Measurements from ENCODE around the gene TYW1. TPM values are rescaled to one million over a fixed set of nuclear protein-coding genes. Genes with fewer than 3 reads are reported as not detected.
"Not testable (repeated sequence)": the region's sequence is repeated elsewhere in the genome, so short reads cannot be mapped to it uniquely, and the experiment has no call there.

TYW1 gene
- total and polyA plus RNA-seq, 2 of the 8 experiments (the other 6 are each of a cell fraction or from before 2014, with no cell fraction given) = 8.8 to 16.2 TPM

DNA sequence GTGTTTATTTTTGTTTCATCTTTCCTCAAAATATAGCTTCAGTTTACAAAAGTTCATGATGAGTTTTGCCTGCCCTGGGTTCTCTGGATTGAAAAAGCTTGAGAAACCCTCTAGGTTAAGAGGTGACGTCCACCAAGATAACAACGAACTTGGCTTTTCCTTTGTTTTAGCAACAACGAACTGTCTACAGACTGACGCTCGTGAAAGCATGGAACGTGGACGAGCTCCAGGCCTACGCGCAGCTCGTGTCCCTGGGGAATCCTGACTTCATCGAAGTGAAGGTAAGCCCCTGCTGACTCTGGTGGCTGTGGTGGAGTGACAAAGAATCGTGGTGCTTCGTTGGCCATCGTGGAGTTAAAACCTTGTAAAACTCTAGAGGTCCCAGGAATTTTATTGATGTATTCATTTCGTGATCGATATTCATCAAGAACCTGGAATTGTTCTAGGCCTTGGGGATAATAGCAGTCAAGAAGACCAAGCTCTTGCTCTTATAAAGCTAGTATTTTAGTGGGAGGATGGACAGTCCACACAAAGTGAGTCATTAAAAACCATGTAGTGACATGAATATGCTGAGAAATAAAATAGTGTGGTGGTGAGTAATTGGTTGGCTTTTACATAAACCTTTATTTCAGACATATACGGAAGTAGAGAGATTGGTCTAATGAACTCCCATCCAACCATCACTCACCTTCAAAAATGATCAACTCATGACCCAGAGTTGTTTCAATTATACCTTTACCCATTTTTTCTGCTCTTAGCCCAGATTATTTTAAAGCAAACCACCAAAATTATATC, 186.5 kb downstream of the TYW1 start:
- H4K5ac ChIP-seq (ENCODE audit: insufficient read length, low read depth, low read length); H3K9ac ChIP-seq (replicated peaks in 1 of 4; ENCODE audit: extremely low read depth in 1 of 4, low read depth in 3 of 4, low read length in 3 of 4); H3K23me2 ChIP-seq (ENCODE audit: low read depth, low read length); H3K9me3 ChIP-seq (ENCODE audit: insufficient read depth in 2 of 2, low read depth in 1 of 2, low read length in 1 of 2); H2BK12ac ChIP-seq (ENCODE audit: low read depth, low read length); POLR2A ChIA-PET (ENCODE audit: partially characterized antibody); H2BK5ac ChIP-seq (ENCODE audit: low read depth, low read length); H2AFZ ChIP-seq (ENCODE audit: low read length); H2BK15ac ChIP-seq (ENCODE audit: low read length); H3K4me2 ChIP-seq (ENCODE audit: insufficient read depth in 1 of 2, low read depth in 2 of 2, low read length in 2 of 2); H3K79me1 ChIP-seq (ENCODE audit: low read depth, low read length); DNase-seq (ENCODE audit: low read depth in 1 of 2, low spot score in 2 of 2); H3K18ac ChIP-seq (ENCODE audit: extremely low read depth, low read length); H3K23ac ChIP-seq (ENCODE audit: insufficient read length); H3K14ac ChIP-seq (ENCODE audit: insufficient read length); H4K8ac ChIP-seq (ENCODE audit: extremely low read depth, insufficient read depth, low read length); H4K91ac ChIP-seq (replicated peaks; ENCODE audit: insufficient read length, low read length); H3K27me3 ChIP-seq (replicated peaks in 1 of 4; ENCODE audit: control insufficient read depth in 3 of 4, extremely low read depth in 1 of 4, insufficient read depth in 3 of 4, low read length in 3 of 4); H3K4me3 ChIP-seq (ENCODE audit: extremely low read depth in 1 of 4, insufficient read depth in 2 of 4, low read depth in 3 of 4, low read length in 4 of 4); H3K79me2 ChIP-seq (ENCODE audit: control insufficient read depth in 1 of 2, insufficient read depth in 2 of 2, low read length in 2 of 2); H3K56ac ChIP-seq (replicated peaks; ENCODE audit: insufficient read length, low read depth, low read length); H2BK120ac ChIP-seq (replicated peaks; ENCODE audit: low read depth, low read length); H3K36me3 ChIP-seq (ENCODE audit: control insufficient read depth in 2 of 4, insufficient read depth in 4 of 4, low read length in 3 of 4); H2AK5ac ChIP-seq (ENCODE audit: low read depth, low read length); H3K27ac ChIP-seq (ENCODE audit: low read depth, low read length); H4K20me1 ChIP-seq (replicated peaks in 1 of 2; ENCODE audit: control insufficient read depth in 1 of 2, insufficient read depth in 2 of 2, low read length in 2 of 2); FAIRE-seq; CTCF ChIA-PET (ENCODE audit: partially characterized antibody); H3K4ac ChIP-seq (replicated peaks; ENCODE audit: insufficient read length, low read depth, low read length); H3K4me1 ChIP-seq (replicated peaks in 1 of 4; ENCODE audit: control insufficient read depth in 3 of 4, insufficient read depth in 4 of 4, low read length in 3 of 4); H2BK20ac ChIP-seq (ENCODE audit: low read length): not testable (repeated sequence)
- 92% methylated on average over 13 of the region's 17 CpGs; no CpG with 5 or more reads in 1 of the 2 experiments for WGBS, 2 experiments (ENCODE audit: extremely low coverage in 1 of 2, insufficient coverage in 1 of 2, insufficient read length in 1 of 2, insufficient replicate concordance in 2 of 2, low coverage in 1 of 2, low lambda C conversion rate in 2 of 2, missing lambda C conversion rate in 1 of 2)

All from H1 (cell line).